ENCODE measurements around the gene PTPN23. TPM values are rescaled to one million over a fixed set of nuclear protein-coding genes. Genes with fewer than 3 reads are reported as not detected.
A peak's percentile ranks its signal among the peaks of the same experiment; 100 is the strongest.

PTPN23 gene
- total and polyA plus RNA-seq, 2 experiments from 2014 or later: 11.9 to 20.5 TPM

- peaks cover 18% of the 10 kb centered on the region for H3K79me2 ChIP-seq
- H3K4me1 ChIP-seq (ENCODE audit: insufficient read depth): peaks cover 8% of the 10 kb centered on the region
- no peak overlapping the region for H3K4me3 ChIP-seq
- no peak overlapping the region for H3K4me2 ChIP-seq
- no peak overlapping the region for H2AFZ ChIP-seq
- no peaks in the 10 kb centered on the region for H3K9me3 ChIP-seq (ENCODE audit: low read depth)
- H3K9me2 ChIP-seq (replicated peaks; ENCODE audit: insufficient read depth): no peaks in the 10 kb centered on the region
- H3K27me3 ChIP-seq: no peaks in the 10 kb centered on the region
- no peaks in the 10 kb centered on the region for H4K20me1 ChIP-seq (ENCODE audit: insufficient read depth, poor library complexity, severe bottlenecking)
- TF ChIP-seq CTCF (IDR thresholded peaks at IDR 0.05; ENCODE audit: poor library complexity): no peak
- DNase-seq (ENCODE audit: low spot score): no peak
- no peaks in the 10 kb centered on the region for H3K36me3 ChIP-seq (replicated peaks; ENCODE audit: insufficient read depth, low read depth)
- no peak overlapping the region for H3K27ac ChIP-seq
Measured at GRCh38 chr3:47374587-47374986, 6.2 kb upstream of the PTPN23 start.

GRCh38 chr3:47376393-47376792 is 4.4 kb upstream of the PTPN23 start:
- H3K4me3 ChIP-seq: no peak overlapping the region
- no peak overlapping the region for H3K27ac ChIP-seq
- H3K79me2 ChIP-seq: peaks cover 23% of the 10 kb centered on the region
- peaks cover 12% of the 10 kb centered on the region for H3K4me1 ChIP-seq (ENCODE audit: insufficient read depth)
- no peak overlapping the region for H2AFZ ChIP-seq
- DNase-seq (ENCODE audit: low spot score): no peak
- H3K4me2 ChIP-seq: no peak overlapping the region
- WGBS (ENCODE audit: low lambda C conversion rate, missing lambda C conversion rate): 71% methylated on average over 3 of the region's 3 CpGs
- no peaks in the 10 kb centered on the region for H3K27me3 ChIP-seq
- TF ChIP-seq CTCF (IDR thresholded peaks at IDR 0.05; ENCODE audit: poor library complexity) (no peak), EZH2phosphoT487 (IDR thresholded peaks at IDR 0.05; ENCODE audit: low read depth, severe bottlenecking, unreplicated experiment) (no peak)
- no peaks in the 10 kb centered on the region for H4K20me1 ChIP-seq (ENCODE audit: insufficient read depth, poor library complexity, severe bottlenecking)
- H3K9me2 ChIP-seq (replicated peaks; ENCODE audit: insufficient read depth): no peaks in the 10 kb centered on the region
- H3K36me3 ChIP-seq (replicated peaks; ENCODE audit: insufficient read depth, low read depth): no peaks in the 10 kb centered on the region
- no peaks in the 10 kb centered on the region for H3K9me3 ChIP-seq (ENCODE audit: low read depth)

GRCh38 chr3:47377186-47377585 is 3.6 kb upstream of the PTPN23 start:
- Histone ChIP-seq H3K79me2 (peaks cover 30% of the 10 kb centered on the region), H3K27ac (no peak overlapping the region), H3K4me2 (no peak overlapping the region), H3K36me3 (replicated peaks; ENCODE audit: insufficient read depth, low read depth) (no peaks in the 10 kb centered on the region), H3K4me3 (no peak overlapping the region), H3K9me2 (replicated peaks; ENCODE audit: insufficient read depth) (no peaks in the 10 kb centered on the region), H3K4me1 (ENCODE audit: insufficient read depth) (peaks cover 17% of the 10 kb centered on the region), H3K9me3 (ENCODE audit: low read depth) (no peaks in the 10 kb centered on the region), H2AFZ (no peak overlapping the region), H3K27me3 (no peaks in the 10 kb centered on the region), H4K20me1 (ENCODE audit: insufficient read depth, poor library complexity, severe bottlenecking) (peaks cover 7% of the 10 kb centered on the region)
- no peak for TF ChIP-seq EZH2 (IDR thresholded peaks at IDR 0.05; ENCODE audit: borderline replicate concordance)
- no peak for TF ChIP-seq CTCF (IDR thresholded peaks at IDR 0.05; ENCODE audit: poor library complexity)
- no peak for TF ChIP-seq EZH2phosphoT487 (IDR thresholded peaks at IDR 0.05; ENCODE audit: low read depth, severe bottlenecking, unreplicated experiment)
- WGBS (ENCODE audit: low lambda C conversion rate, missing lambda C conversion rate): 97% methylated on average over 2 of the region's 2 CpGs
- no peak for DNase-seq (ENCODE audit: low spot score)

GRCh38 chr3:47378869-47379268 is 2.0 kb upstream of the PTPN23 start:
- Histone ChIP-seq H2AFZ (no peak overlapping the region), H3K4me3 (no peak overlapping the region), H3K27me3 (no peaks in the 10 kb centered on the region), H3K4me2 (peak overlapping the region; percentile 90), H3K9me2 (replicated peaks; ENCODE audit: insufficient read depth) (no peaks in the 10 kb centered on the region), H3K79me2 (peaks cover 46% of the 10 kb centered on the region), H4K20me1 (ENCODE audit: insufficient read depth, poor library complexity, severe bottlenecking) (peaks cover 21% of the 10 kb centered on the region), H3K9me3 (ENCODE audit: low read depth) (no peaks in the 10 kb centered on the region), H3K36me3 (replicated peaks; ENCODE audit: insufficient read depth, low read depth) (no peaks in the 10 kb centered on the region), H3K4me1 (ENCODE audit: insufficient read depth) (peaks cover 27% of the 10 kb centered on the region), H3K27ac (peak overlapping the region; percentile 98)
- TF ChIP-seq EZH2phosphoT487 (IDR thresholded peaks at IDR 0.05; ENCODE audit: low read depth, severe bottlenecking, unreplicated experiment): no peak
- TF ChIP-seq CTCF (IDR thresholded peaks at IDR 0.05; ENCODE audit: poor library complexity): no peak
- no peak for TF ChIP-seq EZH2 (IDR thresholded peaks at IDR 0.05; ENCODE audit: borderline replicate concordance)
- DNase-seq (ENCODE audit: low spot score): no peak
